HepG2 (cell line): Measurements from ENCODE around the gene GOLPH3. TPM values are rescaled to one million over a fixed set of nuclear protein-coding genes. Genes with fewer than 3 reads are reported as not detected.

ENCODE experiments used
- ARID2 ChIP-seq: sonication (generic); formaldehyde crosslinking; IDR thresholded peaks from 2 replicates; pipeline ENCODE4 v1.8.1; 2022; ENCODE audit warnings: mild to moderate bottlenecking, missing genetic modification reagents, borderline replicate concordance
- KDM2A ChIP-seq: sonication (generic); formaldehyde crosslinking; IDR thresholded peaks from 2 replicates; pipeline ENCODE4 v1.4.0; 2020; ENCODE audit warnings: low read depth, missing genetic modification reagents, borderline replicate concordance
- KLF12 ChIP-seq: sonication (generic); formaldehyde crosslinking; IDR thresholded peaks from 2 replicates; pipeline ENCODE4 v1.4.0; 2020; ENCODE audit warnings: missing genetic modification reagents, borderline replicate concordance
- KLF16 ChIP-seq, 2 experiments: sonication (generic) in 1 of 2; formaldehyde crosslinking in 1 of 2; IDR thresholded peaks; 2 replicates each; pipeline versions ENCODE4 v1.6.1 to v1.8.0; 2016 to 2023; ENCODE audit warnings: missing genetic modification reagents in 2 of 2, missing compliant biosample characterization in 1 of 2
- POLR2G ChIP-seq: fragments of 200-400 bp; formaldehyde crosslinking; IDR thresholded peaks from 2 replicates; pipeline ENCODE4 v1.6.1; 2018; ENCODE audit warnings: mild to moderate bottlenecking, low read depth, low read length, moderate library complexity
- TOE1 ChIP-seq: sonication (generic); formaldehyde crosslinking; IDR thresholded peaks from 2 replicates; pipeline ENCODE4 v1.4.0; 2020; ENCODE audit warnings: mild to moderate bottlenecking, missing genetic modification reagents
- ZFP82 ChIP-seq: sonication (generic); formaldehyde crosslinking; IDR thresholded peaks from 2 replicates; pipeline ENCODE4 v1.5.1; 2020; ENCODE audit warnings: mild to moderate bottlenecking, missing genetic modification reagents, borderline replicate concordance
- ZNF431 ChIP-seq: sonication (generic); formaldehyde crosslinking; IDR thresholded peaks from 2 replicates; pipeline ENCODE4 v1.9.0; 2022; ENCODE audit warnings: missing genetic modification reagents, low read depth, mild to moderate bottlenecking, borderline replicate concordance
- ZNF552 ChIP-seq: sonication (generic); formaldehyde crosslinking; IDR thresholded peaks from 2 replicates; pipeline ENCODE4 v1.9.0; 2022; ENCODE audit warnings: missing genetic modification reagents, mild to moderate bottlenecking, borderline replicate concordance
- ZSCAN9 ChIP-seq: IDR thresholded peaks from 2 replicates; pipeline ENCODE4 v1.6.1; 2016; ENCODE audit warnings: borderline replicate concordance
- polyA plus RNA-seq, 8 experiments: library from polyadenylated mRNA; depleted of rRNA in 3 of 8; stranded (reverse) in 7 of 8; unstranded in 1 of 8; fragments of >200 nt; fragmentation: Illumina TruSeq in 4 of 8; extraction: Trizol in 4 of 8; gene quantifications; 2 replicates each; pipeline versions ENCODE4 v1.2.1 to v1.2.3, GENCODE V29; 2011 to 2016; ENCODE audit warnings: low read depth in 4 of 8, missing spikeins in 1 of 8, mixed read lengths in 1 of 8; ENCODE audit not compliant: insufficient read depth in 1 of 8
- total RNA-seq, 5 experiments: library from RNA; depleted of rRNA; stranded (reverse); fragments of >200 nt; fragmentation: Illumina TruSeq; extraction: Trizol; gene quantifications; 2 replicates each; pipeline ENCODE4 v1.2.3, GENCODE V29; 2016; ENCODE audit warnings: low read depth in 1 of 5
- TF ChIP-seq, protein P1 (sequence below): sonication (generic); formaldehyde crosslinking; IDR thresholded peaks from 2 replicates; pipeline ENCODE4 v1.4.0; 2020; ENCODE audit warnings: missing genetic modification reagents, borderline replicate concordance
- TF ChIP-seq, protein P2 (sequence below): fragments of 450-650 bp; IDR thresholded peaks from 2 replicates; pipeline ENCODE4 v1.6.1; 2017
- TF ChIP-seq, protein P3 (sequence below): sonication (generic); IDR thresholded peaks from 2 replicates; pipeline ENCODE4 v1.6.1; 2016; ENCODE audit warnings: low read depth, borderline replicate concordance
- TF ChIP-seq, protein P4 (sequence below): sonication (generic); formaldehyde crosslinking; IDR thresholded peaks from 2 replicates; pipeline ENCODE4 v1.9.0; 2021; ENCODE audit warnings: mild to moderate bottlenecking, missing genetic modification reagents
- TF ChIP-seq, protein P5 (sequence below): IDR thresholded peaks from 2 replicates; pipeline ENCODE4 v1.6.1; 2016; ENCODE audit warnings: low read depth

The GOLPH3 gene
- total and polyA plus RNA-seq, 2 of the 13 experiments (the other 11 are each of a cell fraction or from before 2014, with no cell fraction given): 59.5 to 84.5 TPM

DNA sequence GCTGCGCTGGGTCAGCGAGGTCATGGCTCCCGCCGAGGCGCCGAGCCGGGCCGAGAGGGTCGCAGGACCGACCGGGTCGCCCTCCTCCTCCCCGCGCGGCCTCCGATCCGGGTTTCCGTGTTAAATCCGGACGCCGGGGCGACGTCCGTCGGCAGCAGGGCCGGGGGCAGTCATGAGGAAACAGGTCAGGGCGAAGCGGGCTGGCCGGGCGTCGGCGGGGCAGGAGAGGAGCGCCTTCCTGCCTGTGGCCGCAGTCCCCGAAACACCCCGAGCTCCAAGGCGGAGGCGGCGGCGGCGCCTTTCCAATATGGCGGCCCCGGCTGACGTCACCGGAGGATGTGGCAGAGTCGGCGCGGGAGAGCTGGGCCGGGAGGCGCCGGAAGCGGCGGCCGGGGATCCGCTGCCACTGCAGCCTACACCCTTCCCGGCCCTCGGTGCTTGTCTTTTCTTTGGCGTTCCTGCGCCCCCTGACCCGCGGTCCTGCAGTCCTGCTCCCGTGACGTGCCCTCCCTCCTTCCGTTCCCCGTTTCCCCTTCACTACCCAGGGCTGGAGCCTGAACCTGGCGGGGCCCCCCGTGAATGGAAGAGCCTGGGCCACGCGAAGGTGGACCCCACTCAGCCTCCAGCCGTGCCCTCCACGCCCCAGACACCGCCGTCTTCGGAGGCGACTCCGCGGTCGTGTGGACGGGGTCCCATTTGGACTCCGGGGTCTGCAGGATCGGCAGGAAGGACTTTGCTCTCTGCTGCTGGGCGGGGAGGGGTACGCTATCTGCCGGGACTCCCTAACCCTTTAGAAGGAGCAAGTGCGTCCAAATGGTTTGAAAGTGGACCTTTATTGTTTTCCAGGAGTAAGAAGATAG is at the start of gene GOLPH3 (continued):
- TF ChIP-seq ZSCAN9 (CRISPR knock-in tag) (peak; percentile 85), ZNF431 (CRISPR knock-in tag) (no peak), ZNF552 (peak; percentile 65; the same call in 1 of the 2 replicates), TOE1 (CRISPR knock-in tag) (no peak), ZFP82 (CRISPR knock-in tag) (peak; percentile 54; the same call in 1 of the 2 replicates), POLR2G (peak; percentile 94), ARID2 (CRISPR knock-in tag) (peak; percentile 94), KDM2A (CRISPR knock-in tag) (peak; percentile 95), KLF16 (CRISPR knock-in tag; IDR thresholded peaks at IDR 0.05) (peak in 1 of 2 experiments; percentile 73; a peak in 2 of 4 replicates), KLF12 (peak; percentile 79; the same call in 1 of the 2 replicates)
- TF ChIP-seq, protein P1, sequence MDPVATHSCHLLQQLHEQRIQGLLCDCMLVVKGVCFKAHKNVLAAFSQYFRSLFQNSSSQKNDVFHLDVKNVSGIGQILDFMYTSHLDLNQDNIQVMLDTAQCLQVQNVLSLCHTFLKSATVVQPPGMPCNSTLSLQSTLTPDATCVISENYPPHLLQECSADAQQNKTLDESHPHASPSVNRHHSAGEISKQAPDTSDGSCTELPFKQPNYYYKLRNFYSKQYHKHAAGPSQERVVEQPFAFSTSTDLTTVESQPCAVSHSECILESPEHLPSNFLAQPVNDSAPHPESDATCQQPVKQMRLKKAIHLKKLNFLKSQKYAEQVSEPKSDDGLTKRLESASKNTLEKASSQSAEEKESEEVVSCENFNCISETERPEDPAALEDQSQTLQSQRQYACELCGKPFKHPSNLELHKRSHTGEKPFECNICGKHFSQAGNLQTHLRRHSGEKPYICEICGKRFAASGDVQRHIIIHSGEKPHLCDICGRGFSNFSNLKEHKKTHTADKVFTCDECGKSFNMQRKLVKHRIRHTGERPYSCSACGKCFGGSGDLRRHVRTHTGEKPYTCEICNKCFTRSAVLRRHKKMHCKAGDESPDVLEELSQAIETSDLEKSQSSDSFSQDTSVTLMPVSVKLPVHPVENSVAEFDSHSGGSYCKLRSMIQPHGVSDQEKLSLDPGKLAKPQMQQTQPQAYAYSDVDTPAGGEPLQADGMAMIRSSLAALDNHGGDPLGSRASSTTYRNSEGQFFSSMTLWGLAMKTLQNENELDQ (CRISPR knock-in tag): no peak
- TF ChIP-seq, protein P2, sequence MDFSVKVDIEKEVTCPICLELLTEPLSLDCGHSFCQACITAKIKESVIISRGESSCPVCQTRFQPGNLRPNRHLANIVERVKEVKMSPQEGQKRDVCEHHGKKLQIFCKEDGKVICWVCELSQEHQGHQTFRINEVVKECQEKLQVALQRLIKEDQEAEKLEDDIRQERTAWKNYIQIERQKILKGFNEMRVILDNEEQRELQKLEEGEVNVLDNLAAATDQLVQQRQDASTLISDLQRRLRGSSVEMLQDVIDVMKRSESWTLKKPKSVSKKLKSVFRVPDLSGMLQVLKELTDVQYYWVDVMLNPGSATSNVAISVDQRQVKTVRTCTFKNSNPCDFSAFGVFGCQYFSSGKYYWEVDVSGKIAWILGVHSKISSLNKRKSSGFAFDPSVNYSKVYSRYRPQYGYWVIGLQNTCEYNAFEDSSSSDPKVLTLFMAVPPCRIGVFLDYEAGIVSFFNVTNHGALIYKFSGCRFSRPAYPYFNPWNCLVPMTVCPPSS: no peak
- TF ChIP-seq, protein P3, sequence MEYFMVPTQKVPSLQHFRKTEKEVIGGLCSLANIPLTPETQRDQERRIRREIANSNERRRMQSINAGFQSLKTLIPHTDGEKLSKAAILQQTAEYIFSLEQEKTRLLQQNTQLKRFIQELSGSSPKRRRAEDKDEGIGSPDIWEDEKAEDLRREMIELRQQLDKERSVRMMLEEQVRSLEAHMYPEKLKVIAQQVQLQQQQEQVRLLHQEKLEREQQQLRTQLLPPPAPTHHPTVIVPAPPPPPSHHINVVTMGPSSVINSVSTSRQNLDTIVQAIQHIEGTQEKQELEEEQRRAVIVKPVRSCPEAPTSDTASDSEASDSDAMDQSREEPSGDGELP: peak; percentile 34; the same call in 1 of the 2 replicates
- TF ChIP-seq, protein P4, sequence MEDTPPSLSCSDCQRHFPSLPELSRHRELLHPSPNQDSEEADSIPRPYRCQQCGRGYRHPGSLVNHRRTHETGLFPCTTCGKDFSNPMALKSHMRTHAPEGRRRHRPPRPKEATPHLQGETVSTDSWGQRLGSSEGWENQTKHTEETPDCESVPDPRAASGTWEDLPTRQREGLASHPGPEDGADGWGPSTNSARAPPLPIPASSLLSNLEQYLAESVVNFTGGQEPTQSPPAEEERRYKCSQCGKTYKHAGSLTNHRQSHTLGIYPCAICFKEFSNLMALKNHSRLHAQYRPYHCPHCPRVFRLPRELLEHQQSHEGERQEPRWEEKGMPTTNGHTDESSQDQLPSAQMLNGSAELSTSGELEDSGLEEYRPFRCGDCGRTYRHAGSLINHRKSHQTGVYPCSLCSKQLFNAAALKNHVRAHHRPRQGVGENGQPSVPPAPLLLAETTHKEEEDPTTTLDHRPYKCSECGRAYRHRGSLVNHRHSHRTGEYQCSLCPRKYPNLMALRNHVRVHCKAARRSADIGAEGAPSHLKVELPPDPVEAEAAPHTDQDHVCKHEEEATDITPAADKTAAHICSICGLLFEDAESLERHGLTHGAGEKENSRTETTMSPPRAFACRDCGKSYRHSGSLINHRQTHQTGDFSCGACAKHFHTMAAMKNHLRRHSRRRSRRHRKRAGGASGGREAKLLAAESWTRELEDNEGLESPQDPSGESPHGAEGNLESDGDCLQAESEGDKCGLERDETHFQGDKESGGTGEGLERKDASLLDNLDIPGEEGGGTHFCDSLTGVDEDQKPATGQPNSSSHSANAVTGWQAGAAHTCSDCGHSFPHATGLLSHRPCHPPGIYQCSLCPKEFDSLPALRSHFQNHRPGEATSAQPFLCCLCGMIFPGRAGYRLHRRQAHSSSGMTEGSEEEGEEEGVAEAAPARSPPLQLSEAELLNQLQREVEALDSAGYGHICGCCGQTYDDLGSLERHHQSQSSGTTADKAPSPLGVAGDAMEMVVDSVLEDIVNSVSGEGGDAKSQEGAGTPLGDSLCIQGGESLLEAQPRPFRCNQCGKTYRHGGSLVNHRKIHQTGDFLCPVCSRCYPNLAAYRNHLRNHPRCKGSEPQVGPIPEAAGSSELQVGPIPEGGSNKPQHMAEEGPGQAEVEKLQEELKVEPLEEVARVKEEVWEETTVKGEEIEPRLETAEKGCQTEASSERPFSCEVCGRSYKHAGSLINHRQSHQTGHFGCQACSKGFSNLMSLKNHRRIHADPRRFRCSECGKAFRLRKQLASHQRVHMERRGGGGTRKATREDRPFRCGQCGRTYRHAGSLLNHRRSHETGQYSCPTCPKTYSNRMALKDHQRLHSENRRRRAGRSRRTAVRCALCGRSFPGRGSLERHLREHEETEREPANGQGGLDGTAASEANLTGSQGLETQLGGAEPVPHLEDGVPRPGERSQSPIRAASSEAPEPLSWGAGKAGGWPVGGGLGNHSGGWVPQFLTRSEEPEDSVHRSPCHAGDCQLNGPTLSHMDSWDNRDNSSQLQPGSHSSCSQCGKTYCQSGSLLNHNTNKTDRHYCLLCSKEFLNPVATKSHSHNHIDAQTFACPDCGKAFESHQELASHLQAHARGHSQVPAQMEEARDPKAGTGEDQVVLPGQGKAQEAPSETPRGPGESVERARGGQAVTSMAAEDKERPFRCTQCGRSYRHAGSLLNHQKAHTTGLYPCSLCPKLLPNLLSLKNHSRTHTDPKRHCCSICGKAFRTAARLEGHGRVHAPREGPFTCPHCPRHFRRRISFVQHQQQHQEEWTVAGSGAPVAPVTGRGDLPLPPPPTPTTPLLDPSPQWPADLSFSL: no peak
- TF ChIP-seq, protein P5, sequence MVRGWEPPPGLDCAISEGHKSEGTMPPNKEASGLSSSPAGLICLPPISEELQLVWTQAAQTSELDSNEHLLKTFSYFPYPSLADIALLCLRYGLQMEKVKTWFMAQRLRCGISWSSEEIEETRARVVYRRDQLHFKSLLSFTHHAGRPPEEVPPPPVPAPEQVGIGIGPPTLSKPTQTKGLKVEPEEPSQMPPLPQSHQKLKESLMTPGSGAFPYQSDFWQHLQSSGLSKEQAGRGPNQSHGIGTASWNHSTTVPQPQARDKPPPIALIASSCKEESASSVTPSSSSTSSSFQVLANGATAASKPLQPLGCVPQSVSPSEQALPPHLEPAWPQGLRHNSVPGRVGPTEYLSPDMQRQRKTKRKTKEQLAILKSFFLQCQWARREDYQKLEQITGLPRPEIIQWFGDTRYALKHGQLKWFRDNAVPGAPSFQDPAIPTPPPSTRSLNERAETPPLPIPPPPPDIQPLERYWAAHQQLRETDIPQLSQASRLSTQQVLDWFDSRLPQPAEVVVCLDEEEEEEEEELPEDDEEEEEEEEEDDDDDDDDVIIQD (CRISPR knock-in tag): no peak; the same call in 1 of the 2 replicates
